SK-MEL-5 (cell line): ENCODE measurements around the gene PRKD1. TPM values are rescaled to one million over a fixed set of nuclear protein-coding genes. Genes with fewer than 3 reads are reported as not detected.
A peak's percentile ranks its signal among the peaks of the same experiment; 100 is the strongest.

Source experiments
- DNase-seq: peaks from one replicate; pipeline ENCODE4 v3.0.0-alpha.2; 2016; ENCODE audit warnings: low read depth, low spot score
- in situ Hi-C: cut with HindIII; loops from 2 replicates; pipeline ENCODE4 v1.10.0; 2016; ENCODE audit warnings: low sequenced_read_pairs, high pct_unique_total_duplicates, low pct_unique_long_range_greater_than_20kb
- total RNA-seq: library from RNA; depleted of rRNA; stranded (reverse); fragments of >200 nt; shearing (Covaris generic); gene quantifications from 2 replicates; pipeline ENCODE4 v1.2.3, GENCODE V29; 2014

PRKD1 gene
- total RNA-seq, 1 experiment from 2014 or later, result 10.7 TPM

DNA sequence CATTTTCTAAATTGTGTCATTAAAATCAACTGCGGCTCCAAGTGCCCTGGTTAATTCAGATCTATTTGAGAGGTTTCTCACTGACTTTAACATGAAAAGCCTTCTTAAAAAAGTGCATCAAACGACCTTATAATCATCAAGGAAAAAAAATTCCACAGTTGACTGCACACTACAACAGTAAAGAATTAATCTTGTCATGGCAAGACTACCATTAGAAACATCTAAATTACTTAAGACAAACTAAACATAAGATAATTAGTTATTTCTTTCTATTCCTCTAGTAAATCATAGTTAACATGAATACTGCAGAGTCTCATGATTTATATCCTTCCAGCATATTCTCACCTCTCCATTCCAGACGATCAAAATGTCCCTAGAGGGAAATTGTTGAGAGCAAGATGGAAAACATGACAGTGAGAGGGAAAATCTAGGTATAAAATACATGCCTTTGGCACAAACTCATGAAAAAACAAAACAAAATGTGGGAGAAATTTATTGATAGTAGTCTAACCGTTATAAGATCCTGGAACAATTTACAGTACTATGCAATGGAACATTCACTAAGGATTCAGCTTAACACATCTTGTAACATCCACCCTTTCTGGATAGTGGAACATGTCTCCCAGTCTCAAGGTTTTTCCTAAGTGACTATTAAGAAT is 112.5 kb downstream of the PRKD1 start:
- in situ Hi-C loops, result no loop called here
- no peak for DNase-seq

DNA sequence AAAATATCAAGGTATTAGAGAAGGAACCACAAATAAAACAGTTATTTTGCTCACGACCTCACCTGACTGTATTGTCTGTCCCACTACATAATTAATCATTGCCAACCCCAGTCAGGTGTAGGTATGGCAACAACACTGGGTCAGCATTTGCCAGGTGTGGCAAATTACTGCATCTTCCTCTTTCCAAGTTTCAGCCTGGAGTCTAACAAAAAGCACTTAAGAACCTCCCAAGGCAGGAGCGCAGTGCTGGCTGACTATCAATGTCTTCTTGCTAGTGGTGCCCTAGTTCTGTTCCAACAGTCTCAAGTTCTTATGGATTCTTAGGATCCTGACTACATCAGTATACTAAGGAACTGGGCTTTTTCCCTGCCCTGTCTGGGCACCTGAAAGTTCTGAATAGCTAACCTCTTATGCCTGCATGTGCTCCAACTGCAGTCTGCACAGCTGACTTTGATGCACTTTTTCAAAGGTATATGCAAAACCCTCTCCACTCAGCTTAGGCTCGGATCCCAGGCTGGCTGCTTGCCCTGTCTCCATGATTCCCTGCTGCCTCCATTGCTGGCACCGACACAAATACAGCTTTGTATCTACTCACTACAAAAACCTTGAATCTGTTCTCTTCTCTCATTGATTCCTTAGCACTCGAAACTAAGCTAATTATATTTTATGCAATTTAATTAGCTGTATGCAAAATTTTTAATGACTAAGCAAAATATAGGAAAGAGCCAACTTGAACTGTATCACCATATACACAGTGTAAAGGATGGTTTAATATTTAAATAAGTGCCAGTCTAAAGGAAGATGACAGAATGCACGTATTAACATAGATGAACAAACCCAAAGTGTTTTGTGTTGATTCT is 113.3 kb downstream of the PRKD1 start:
- no peak for DNase-seq
- in situ Hi-C loops, result no loop called here

DNA sequence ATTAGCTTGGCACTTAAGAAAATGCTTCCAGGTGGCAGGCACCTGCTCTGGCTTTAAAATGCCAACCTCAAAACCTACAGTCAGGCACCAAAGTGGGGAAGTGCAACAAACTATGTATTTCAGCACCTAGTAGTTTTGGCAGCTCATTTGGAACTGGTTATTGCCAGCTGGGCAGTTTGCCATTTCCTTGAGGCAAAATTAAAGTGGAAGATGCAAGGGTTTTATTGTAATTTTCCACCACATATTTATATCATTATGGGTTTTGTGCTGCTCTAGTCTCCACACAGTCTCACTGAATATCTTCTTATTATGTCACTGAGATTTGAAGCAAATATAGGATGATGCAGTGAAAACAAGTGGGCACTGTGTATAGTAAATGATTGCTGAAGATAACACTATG is 117.0 kb downstream of the PRKD1 start:
- in situ Hi-C loops, result no loop called here
- peak; percentile 9 for DNase-seq

- DNase-seq, result no peak
- in situ Hi-C loops, result no loop called here
Measured at GRCh38 chr14:29810064-29810463, 117.6 kb downstream of the PRKD1 start.

DNA sequence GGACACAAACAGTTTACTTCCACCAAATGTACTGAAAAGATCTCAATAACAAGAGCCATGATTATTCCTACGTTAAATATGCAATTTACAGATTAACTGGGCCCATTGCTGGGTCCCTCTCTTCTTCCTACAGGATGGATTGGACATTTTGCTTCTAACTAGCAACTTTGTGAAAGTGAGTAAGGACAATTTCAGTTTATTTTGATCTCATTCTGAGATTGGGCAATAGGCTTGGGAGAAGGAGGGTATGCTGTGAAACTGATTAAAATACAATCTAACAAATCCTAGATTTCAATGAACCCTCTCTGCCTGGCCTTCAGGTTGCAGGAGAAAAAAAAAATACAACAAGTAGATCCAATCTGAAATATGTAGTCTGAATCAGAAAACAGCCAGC is 121.5 kb downstream of the PRKD1 start:
- no peak for DNase-seq
- in situ Hi-C loops, result no loop called here

DNA sequence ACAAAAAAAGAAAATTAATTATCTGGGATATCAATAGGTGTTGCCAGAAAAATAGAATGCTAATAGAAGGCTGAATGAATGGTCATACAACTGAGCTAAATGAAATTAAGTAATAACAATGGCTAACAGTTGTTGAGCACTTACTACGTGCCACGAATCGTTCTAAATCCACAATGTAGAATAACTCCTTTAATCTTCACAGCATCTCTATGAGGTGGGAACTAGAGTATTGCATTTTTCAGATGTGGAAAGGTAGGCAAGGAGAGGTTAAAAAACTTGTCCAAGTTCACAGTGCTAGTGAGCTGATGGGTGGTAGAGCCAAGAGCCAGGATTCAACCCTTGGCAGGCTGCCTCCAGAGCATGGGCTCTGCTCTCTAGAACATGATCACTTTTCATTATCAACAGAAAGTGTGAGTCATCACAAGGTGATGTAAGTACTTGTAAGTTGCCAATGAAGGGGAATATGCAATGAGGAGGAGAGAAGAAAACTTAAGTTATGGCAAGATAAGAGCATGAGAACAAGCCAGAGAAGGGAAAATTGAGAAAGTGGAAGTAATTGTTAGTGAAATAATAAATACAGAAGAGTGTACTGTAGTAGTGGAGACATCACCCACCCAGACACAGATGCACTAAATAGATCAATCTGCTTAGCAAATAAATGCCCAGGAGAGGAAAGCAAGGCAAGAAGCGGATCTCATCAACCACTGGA is 122.1 kb downstream of the PRKD1 start:
- peak; percentile 56 for DNase-seq
- in situ Hi-C loops, result no loop called here

- in situ Hi-C loops, result no loop called here
Measured at GRCh38 chr14:29804481-29805266, 123.0 kb downstream of the PRKD1 start.

DNA sequence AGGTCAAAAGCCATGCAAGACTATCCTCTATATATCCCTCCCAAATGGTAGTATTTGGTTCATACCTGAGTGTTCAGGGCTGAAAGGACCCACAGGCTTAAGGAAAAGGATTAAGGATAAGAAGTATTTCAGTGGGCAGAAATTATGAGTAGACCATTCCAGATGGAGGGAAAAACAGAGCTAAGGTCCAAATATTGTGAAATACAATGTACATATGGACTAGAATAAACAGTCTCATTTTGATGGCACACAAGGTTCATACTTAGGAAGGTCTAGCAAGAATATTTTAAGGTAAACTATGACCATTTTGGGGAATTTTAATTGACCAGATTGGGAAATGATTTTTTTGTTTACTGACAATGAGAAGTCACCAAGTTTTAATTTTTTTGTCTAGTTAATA is 124.6 kb downstream of the PRKD1 start:
- no peak for DNase-seq
- in situ Hi-C loops, result no loop called here

More at GRCh38 chr14:29804481-29805266, 123.0 kb downstream of the PRKD1 start:
- DNase-seq, result peak; percentile 55

DNA sequence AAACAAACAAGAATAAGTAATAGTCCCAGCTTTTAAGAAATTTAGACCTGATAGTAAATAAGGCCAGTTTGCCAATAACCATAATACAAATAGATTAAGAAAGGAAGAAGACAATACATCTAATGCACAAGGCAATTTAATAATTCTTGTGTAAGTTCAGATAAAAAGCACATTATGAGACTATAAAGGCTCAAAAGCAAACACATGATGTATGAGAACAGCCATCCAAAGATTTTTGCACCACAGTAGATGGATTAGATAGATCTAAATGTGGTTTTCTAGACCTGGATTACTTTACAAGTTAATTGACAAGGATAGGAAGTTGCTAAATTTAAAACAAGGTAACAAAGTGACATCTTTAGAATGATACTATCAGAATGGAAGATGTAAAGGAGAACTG is 125.4 kb downstream of the PRKD1 start:
- DNase-seq, result no peak
- in situ Hi-C loops, result no loop called here

DNA sequence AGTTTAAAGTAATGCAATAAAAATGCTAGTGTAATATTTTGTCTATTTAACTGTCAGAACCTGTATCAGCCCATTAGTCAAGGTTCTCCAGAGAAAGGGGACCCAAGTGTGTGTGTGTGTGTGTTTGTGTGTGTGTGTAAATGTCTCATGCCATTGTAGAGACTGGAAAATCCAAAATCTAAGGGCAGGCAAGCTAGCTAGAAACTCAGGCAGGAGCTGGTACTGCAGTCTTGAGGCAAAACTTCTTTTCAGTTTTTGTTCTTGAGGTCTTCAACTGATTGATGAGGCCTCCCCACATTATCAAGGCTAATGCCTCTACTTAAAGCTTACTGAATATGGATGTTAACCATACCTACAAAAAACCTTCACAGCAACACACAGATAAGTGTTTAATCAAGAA is 126.7 kb downstream of the PRKD1 start:
- DNase-seq, result peak; percentile 50
- in situ Hi-C loops, result no loop called here

DNA sequence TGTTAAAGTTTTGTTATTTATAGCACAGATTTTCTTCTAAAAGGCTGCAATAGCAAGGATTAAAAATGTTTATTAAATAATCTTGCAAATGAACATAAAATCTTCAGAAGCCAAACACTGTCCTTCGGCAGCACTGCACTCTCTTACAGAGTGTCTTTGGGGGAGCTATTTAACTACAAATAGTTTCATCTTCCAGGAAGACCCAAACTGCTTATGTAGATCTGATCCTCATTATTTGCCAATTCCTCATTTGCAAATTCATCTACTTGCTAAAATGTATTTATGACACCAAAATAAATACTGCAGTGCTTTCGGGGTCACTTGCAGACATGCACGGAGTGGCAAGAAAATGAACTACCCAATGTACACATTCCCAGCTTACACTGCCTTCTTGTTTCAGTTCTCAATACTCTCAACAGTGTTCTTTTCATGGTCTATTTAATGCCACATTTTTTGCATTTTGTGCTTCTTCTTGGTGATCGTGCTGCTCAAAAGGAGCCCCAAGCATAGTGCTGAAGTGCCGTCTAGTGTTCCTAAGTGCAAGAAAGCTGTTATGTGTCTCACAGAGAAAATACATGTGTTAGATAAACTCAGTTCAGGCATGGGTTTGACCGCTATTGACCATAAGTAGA is 128.1 kb downstream of the PRKD1 start:
- in situ Hi-C loops, result no loop called here

DNA sequence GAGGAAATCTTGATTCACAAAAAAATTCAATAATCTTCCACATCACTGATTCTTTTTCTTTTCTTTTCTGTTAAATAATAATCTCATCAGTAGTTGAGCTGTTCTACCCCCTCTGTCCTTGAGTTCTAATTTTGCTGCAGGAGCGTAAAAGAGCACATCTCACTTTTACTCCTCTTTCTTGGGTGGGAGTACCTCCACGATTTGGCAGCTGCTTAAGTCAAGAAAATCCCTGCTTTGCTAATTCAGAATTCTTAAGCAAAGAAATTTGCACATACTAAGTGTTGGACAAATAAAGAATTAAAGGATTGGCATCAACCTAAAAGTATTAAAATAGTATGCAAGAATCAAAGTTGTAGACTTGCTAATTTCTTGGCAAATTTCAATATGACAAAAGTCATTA is 128.8 kb downstream of the PRKD1 start:
- no peak for DNase-seq
- in situ Hi-C loops, result no loop called here

More for the DNA sequence above, 128.1 kb downstream of the PRKD1 start:
- DNase-seq, result peak; percentile 67

- in situ Hi-C loops, result no loop called here
- no peak for DNase-seq
Measured at GRCh38 chr14:29798108-29798663, 129.5 kb downstream of the PRKD1 start.

GRCh38 chr14:29796853-29797252 is 130.8 kb downstream of the PRKD1 start:
- DNase-seq, result no peak
- in situ Hi-C loops, result no loop called here

- no peak for DNase-seq
- in situ Hi-C loops, result no loop called here
Measured at GRCh38 chr14:29789475-29789874, 138.2 kb downstream of the PRKD1 start.

- DNase-seq, result no peak
- in situ Hi-C loops, result no loop called here
Measured at GRCh38 chr14:29788093-29788492, 139.6 kb downstream of the PRKD1 start.

DNA sequence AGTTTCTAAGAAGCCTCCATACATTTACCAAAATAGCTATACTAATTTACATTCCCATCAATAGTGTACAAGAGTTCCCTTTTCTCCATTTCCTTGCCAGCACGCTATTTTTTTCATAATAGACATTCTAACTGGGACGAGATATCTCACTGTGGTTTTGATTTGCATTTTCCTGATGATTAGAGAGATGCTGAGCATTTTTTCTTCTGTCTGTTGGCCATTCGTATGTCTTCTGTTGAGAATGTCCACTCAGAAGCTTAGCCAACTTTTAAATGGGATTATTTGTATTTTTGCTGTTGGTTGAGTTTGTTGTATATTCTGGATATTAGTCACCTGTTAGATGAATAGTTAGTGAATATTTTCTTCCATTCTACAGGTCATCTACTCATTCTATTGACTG is 144.1 kb downstream of the PRKD1 start:
- DNase-seq, result no peak
- in situ Hi-C loops, result no loop called here
